Right atrium auricular region (tissue), 2 donors: ENCODE measurements around the gene COL28A1. TPM values are rescaled to one million over a fixed set of nuclear protein-coding genes. Genes with fewer than 3 reads are reported as not detected.

ENCODE experiments used
- DNase-seq: peaks from one replicate; pipeline ENCODE4 v3.0.0-alpha.2; 2019; ENCODE audit warnings: low spot score
- H3K27ac ChIP-seq, 2 donors: fragments of 200-600 bp; sonication (generic); 1 replicate in 1 of 2; 2 replicates in 1 of 2; pipeline ENCODE4 v1.5.1; 2016 to 2019
- H3K27me3 ChIP-seq, 2 donors: fragments of 200-600 bp; sonication (generic); one replicate each; pipeline versions ENCODE4 v1.5.1 to v1.6.0; 2017 to 2019
- H3K36me3 ChIP-seq: fragments of 200-600 bp; sonication (generic); one replicate; pipeline ENCODE4 v1.5.1; 2016
- H3K4me1 ChIP-seq, 2 donors: fragments of 200-600 bp; sonication (generic); one replicate each; pipeline versions ENCODE4 v1.5.1 to v1.6.0; 2017 to 2019
- H3K4me3 ChIP-seq, 2 donors: fragments of 200-600 bp; sonication (generic); 1 replicate in 1 of 2; 2 replicates in 1 of 2; pipeline ENCODE4 v1.5.1; 2017 to 2019; ENCODE audit warnings: mild to moderate bottlenecking in 1 of 2, moderate library complexity in 1 of 2
- H3K9me3 ChIP-seq, 2 donors: fragments of 200-600 bp; sonication (generic); one replicate each; pipeline ENCODE4 v1.5.1; 2019
- CTCF ChIP-seq, 2 donors: fragments of 200-600 bp; sonication (generic); IDR thresholded peaks; one replicate each; pipeline ENCODE4 v1.5.1; 2019; ENCODE audit warnings: antibody characterized with exemption in 2 of 2
- total RNA-seq, 2 donors: library from RNA; depleted of rRNA; stranded (reverse); fragments of >200 nt; gene quantifications; one replicate each; pipeline ENCODE4 v1.1.0, GENCODE V29; 2016

COL28A1 gene
- total RNA-seq, 2 donors from 2014 or later, result 1.5 to 2.3 TPM

- no peak overlapping the region for H3K4me3 ChIP-seq
- H3K9me3 ChIP-seq, result no peaks in the 10 kb centered on the region
- no peaks in the 10 kb centered on the region for H3K27me3 ChIP-seq
- no peaks in the 10 kb centered on the region for H3K4me1 ChIP-seq
- no peak overlapping the region for H3K27ac ChIP-seq
- no peak for DNase-seq
- no peaks in the 10 kb centered on the region for H3K36me3 ChIP-seq
- no peak for TF ChIP-seq CTCF (IDR thresholded peaks at IDR 0.05)
Observed at GRCh38 chr7:7333610-7334009, 202.1 kb downstream of the COL28A1 start.

- H3K4me1 ChIP-seq, result no peaks in the 10 kb centered on the region
Observed at GRCh38 chr7:7331523-7331922, 204.2 kb downstream of the COL28A1 start.

GRCh38 chr7:7330997-7331396 lies 204.7 kb downstream of the COL28A1 start:
- Histone ChIP-seq H3K36me3 (no peaks in the 10 kb centered on the region), H3K9me3 (no peaks in the 10 kb centered on the region), H3K4me3 (no peak overlapping the region), H3K4me1 (no peaks in the 10 kb centered on the region), H3K27ac (no peak overlapping the region), H3K27me3 (no peaks in the 10 kb centered on the region)
- no peak for DNase-seq
- TF ChIP-seq CTCF (IDR thresholded peaks at IDR 0.05), result no peak

More at GRCh38 chr7:7331523-7331922, 204.2 kb downstream of the COL28A1 start:
- Histone ChIP-seq H3K36me3 (no peaks in the 10 kb centered on the region), H3K4me3 (no peak overlapping the region), H3K27ac (no peak overlapping the region), H3K9me3 (no peaks in the 10 kb centered on the region), H3K27me3 (no peaks in the 10 kb centered on the region)
- no peak for DNase-seq
- TF ChIP-seq CTCF (IDR thresholded peaks at IDR 0.05), result no peak

GRCh38 chr7:7329326-7329725 lies 206.3 kb downstream of the COL28A1 start:
- H3K36me3 ChIP-seq, result no peaks in the 10 kb centered on the region
- no peak for TF ChIP-seq CTCF (IDR thresholded peaks at IDR 0.05)
- no peak for DNase-seq
- no peaks in the 10 kb centered on the region for H3K9me3 ChIP-seq
- H3K4me3 ChIP-seq, result no peak overlapping the region
- no peaks in the 10 kb centered on the region for H3K4me1 ChIP-seq
- no peak overlapping the region for H3K27ac ChIP-seq
- H3K27me3 ChIP-seq, result no peaks in the 10 kb centered on the region

GRCh38 chr7:7327423-7327822 lies 208.2 kb downstream of the COL28A1 start:
- H3K36me3 ChIP-seq, result no peaks in the 10 kb centered on the region
- no peaks in the 10 kb centered on the region for H3K4me1 ChIP-seq
- no peaks in the 10 kb centered on the region for H3K9me3 ChIP-seq
- H3K27me3 ChIP-seq, result no peaks in the 10 kb centered on the region
- no peak for DNase-seq
- H3K27ac ChIP-seq, result no peak overlapping the region
- no peak for TF ChIP-seq CTCF (IDR thresholded peaks at IDR 0.05)
- no peak overlapping the region for H3K4me3 ChIP-seq

- Histone ChIP-seq H3K27ac (no peak overlapping the region), H3K4me3 (no peak overlapping the region), H3K9me3 (no peaks in the 10 kb centered on the region), H3K4me1 (no peaks in the 10 kb centered on the region), H3K36me3 (no peaks in the 10 kb centered on the region), H3K27me3 (no peaks in the 10 kb centered on the region)
- DNase-seq, result no peak
- TF ChIP-seq CTCF (IDR thresholded peaks at IDR 0.05), result no peak
Observed at GRCh38 chr7:7324698-7325097, 211.0 kb downstream of the COL28A1 start.
